IMR-90 (cell line): ENCODE measurements around the gene PFKL. TPM values are rescaled to one million over a fixed set of nuclear protein-coding genes. Genes with fewer than 3 reads are reported as not detected.

Source experiments
- ATAC-seq: fragments of 200-7000 bp; cut with Tn5 transposase; 2 replicates; pipeline ENCODE4 v1.9.1; 2020; ENCODE audit warnings: low read depth, mild to moderate bottlenecking, moderate library complexity
- BruUV-seq: library from RNA; stranded (reverse); fragments of 400-500 nt; replicated peaks from 2 replicates; lab custom pipeline; 2021; lab: Mats Ljungman, UMichigan
- CTCF ChIA-PET: fragments of 300-600 bp; formaldehyde crosslinking; extraction: SDS; loops from one replicate; lab custom pipeline; 2021; ENCODE audit warnings: antibody characterized with exemption; lab: Yijun Ruan, JAX
- POLR2A ChIA-PET: fragments of 300-600 bp; sonication (Branson Sonifier 250); formaldehyde crosslinking; loops from one replicate; lab custom pipeline; 2022; ENCODE audit warnings: antibody characterized with exemption; ENCODE audit not compliant: unreplicated experiment; lab: Charles Lee
- DNase-seq: peaks from one replicate; pipeline ENCODE4 v3.0.0; 2013
- H2AFZ ChIP-seq: replicated peaks from 2 replicates; pipeline ENCODE3; 2013; ENCODE audit warnings: low read length, mild to moderate bottlenecking; ENCODE audit not compliant: poor library complexity
- H2AK5ac ChIP-seq: 2 replicates; pipeline ENCODE4 v1.6.1; 2013; ENCODE audit warnings: low read depth, low read length, inconsistent platforms
- H2AK9ac ChIP-seq: replicated peaks from 2 replicates; pipeline ENCODE3; 2013; ENCODE audit warnings: mild to moderate bottlenecking, low read depth, low read length, moderate library complexity; ENCODE audit not compliant: poor library complexity
- H2BK120ac ChIP-seq: 2 replicates; pipeline ENCODE4 v1.6.1; 2013; ENCODE audit warnings: low read depth, low read length, inconsistent platforms
- H2BK15ac ChIP-seq: 3 replicates; pipeline ENCODE4 v1.6.1; 2013; ENCODE audit warnings: low read depth, low read length, inconsistent platforms
- H2BK20ac ChIP-seq: 2 replicates; pipeline ENCODE4 v1.6.1; 2013; ENCODE audit warnings: low read depth, mild to moderate bottlenecking, inconsistent platforms, low read length, moderate library complexity
- H2BK5ac ChIP-seq: 2 replicates; pipeline ENCODE4 v1.6.1; 2013; ENCODE audit warnings: mild to moderate bottlenecking, low read depth, low read length, inconsistent platforms; ENCODE audit not compliant: poor library complexity, severe bottlenecking
- H3K14ac ChIP-seq: replicated peaks from 2 replicates; pipeline ENCODE4 v1.6.1; 2013; ENCODE audit warnings: low read depth, low read length, inconsistent platforms
- H3K18ac ChIP-seq: 2 replicates; pipeline ENCODE4 v1.6.1; 2013; ENCODE audit warnings: low read depth, low read length, control low read depth
- H3K23ac ChIP-seq: 2 replicates; pipeline ENCODE4 v1.6.1; 2013; ENCODE audit warnings: low read depth, low read length, inconsistent platforms
- H3K27ac ChIP-seq: 2 replicates; pipeline ENCODE4 v1.5.1; 2013; ENCODE audit warnings: mild to moderate bottlenecking, control low read depth, low read length; ENCODE audit not compliant: insufficient read depth
- H3K27me3 ChIP-seq: 2 replicates; pipeline ENCODE4 v1.6.1; 2013; ENCODE audit warnings: low read length; ENCODE audit not compliant: control insufficient read depth, insufficient read depth
- H3K36me3 ChIP-seq: 2 replicates; pipeline ENCODE4 v1.6.1; 2013; ENCODE audit warnings: low read length, mixed read lengths; ENCODE audit not compliant: control insufficient read depth, insufficient read depth
- H3K4ac ChIP-seq: 2 replicates; pipeline ENCODE4 v1.6.1; 2013; ENCODE audit warnings: low read depth, low read length, inconsistent platforms
- H3K4me1 ChIP-seq: 2 replicates; pipeline ENCODE4 v1.6.1; 2013; ENCODE audit warnings: low read length, mixed read lengths; ENCODE audit not compliant: control insufficient read depth, insufficient read depth
- H3K4me2 ChIP-seq: 2 replicates; pipeline ENCODE4 v1.6.1; 2013; ENCODE audit warnings: low read depth, mild to moderate bottlenecking, control low read depth, low read length, moderate library complexity
- H3K4me3 ChIP-seq: 2 replicates; pipeline ENCODE4 v1.5.1; 2013; ENCODE audit warnings: low read depth, mild to moderate bottlenecking, control low read depth, low read length, moderate library complexity; ENCODE audit not compliant: insufficient read depth
- H3K56ac ChIP-seq: 2 replicates; pipeline ENCODE4 v1.6.1; 2013; ENCODE audit warnings: low read length, inconsistent platforms; ENCODE audit not compliant: insufficient read depth; ENCODE audit errors: extremely low read depth
- H3K79me1 ChIP-seq, 2 experiments: 2 replicates each; pipeline ENCODE4 v1.6.1; 2013; ENCODE audit warnings: low read length in 2 of 2, inconsistent platforms in 1 of 2, low read depth in 1 of 2
- H3K9ac ChIP-seq: 2 replicates; pipeline ENCODE4 v1.6.1; 2013; ENCODE audit warnings: low read depth, low read length, control low read depth
- H3K9me1 ChIP-seq: 2 replicates; pipeline ENCODE4 v1.6.1; 2013; ENCODE audit warnings: low read length, inconsistent platforms; ENCODE audit not compliant: insufficient read depth
- H3K9me3 ChIP-seq: 2 replicates; pipeline ENCODE4 v1.6.1; 2013; ENCODE audit warnings: low read length; ENCODE audit not compliant: control insufficient read depth, insufficient read depth
- H4K20me1 ChIP-seq: 2 replicates; pipeline ENCODE4 v1.6.1; 2013; ENCODE audit warnings: low read length, inconsistent platforms; ENCODE audit not compliant: insufficient read depth
- H4K5ac ChIP-seq: 2 replicates; pipeline ENCODE4 v1.6.1; 2013; ENCODE audit warnings: mild to moderate bottlenecking, low read depth, low read length, control low read depth
- H4K8ac ChIP-seq, 2 experiments: 2 replicates each; pipeline ENCODE4 v1.6.1; 2013; ENCODE audit warnings: low read depth in 2 of 2, low read length in 2 of 2, control low read depth in 1 of 2, inconsistent platforms in 1 of 2
- H4K91ac ChIP-seq: 2 replicates; pipeline ENCODE4 v1.6.1; 2013; ENCODE audit warnings: low read depth, low read length, inconsistent platforms; ENCODE audit not compliant: insufficient read depth
- RFX5 ChIP-seq: IDR thresholded peaks from 2 replicates; pipeline ENCODE4 v1.8.0; 2012; ENCODE audit warnings: low read depth, mild to moderate bottlenecking, low read length, moderate library complexity
- WGBS, 2 experiments: methylation state at CpG; one replicate each; pipeline versions ENCODE4 v1.1.5 to v1.1.7; 2013; ENCODE audit warnings: missing lambda C conversion rate in 2 of 2; ENCODE audit not compliant: insufficient read length in 1 of 2; ENCODE audit errors: extremely low coverage in 2 of 2; 5-methylcytosine and 5-hydroxymethylcytosine counted together
- dilution Hi-C: fragments of 300-500 bp; cut with HindIII; formaldehyde crosslinking; loops from one replicate; pipeline ENCODE4 v1.14.3; 2018; ENCODE audit warnings: low sequenced_read_pairs; ENCODE audit not compliant: unreplicated experiment
- in situ Hi-C: fragments of 300-500 bp; cut with MboI; formaldehyde crosslinking; loops from 3 replicates; pipeline ENCODE4 v1.14.3; 2019; ENCODE audit warnings: low sequenced_read_pairs, inconsistent platforms, mixed read lengths
- intact Hi-C: fragments of 100-400 bp; cut with micrococcal nuclease; formaldehyde crosslinking; loops from 2 replicates; pipeline ENCODE4 v1.10.0; 2022
- polyA plus RNA-seq, 3 experiments: library from polyadenylated mRNA; depleted of rRNA; stranded (reverse); fragments of >200 nt; gene quantifications; 2 replicates each; pipeline ENCODE4 v1.2.3, GENCODE V29; 2012; ENCODE audit warnings: low replicate concordance in 1 of 3
- total RNA-seq: library from RNA; depleted of rRNA; stranded (reverse); fragments of >200 nt; gene quantifications from 2 replicates; pipeline ENCODE4 v1.2.3, GENCODE V29; 2012
- TF ChIP-seq, protein P1 (sequence below): conservative IDR thresholded peaks from 2 replicates; pipeline ENCODE4 v1.5.1; 2012; ENCODE audit warnings: mild to moderate bottlenecking, low read depth, low read length, improper control_type of control experiment

The PFKL gene
- total and polyA plus RNA-seq, 2 of the 4 experiments (the other 2 are of a cell fraction), result 103 to 126 TPM

DNA sequence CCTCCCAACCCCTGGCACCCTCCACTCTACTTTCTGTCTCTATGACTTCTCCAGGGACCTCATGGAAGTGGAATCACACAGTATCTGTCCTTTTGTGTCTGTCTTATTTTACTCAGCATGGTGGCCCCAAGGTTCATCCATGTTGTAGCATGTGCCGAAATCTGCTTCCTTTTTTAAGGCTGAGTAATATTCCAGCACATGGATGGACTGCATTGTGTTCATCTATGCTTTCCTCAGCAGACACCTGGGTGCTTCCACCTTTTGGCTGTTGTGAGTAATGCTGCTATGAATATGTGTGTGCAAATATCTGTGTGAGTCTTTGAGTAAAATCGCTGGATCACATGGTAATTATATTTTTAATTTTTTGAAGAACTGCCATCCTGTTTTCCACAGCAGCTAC, 1.6 kb upstream of the PFKL start:
- H4K5ac ChIP-seq, result no peak overlapping the region
- H2BK20ac ChIP-seq, result no peak overlapping the region
- no peak overlapping the region for H3K23ac ChIP-seq
- CTCF ChIA-PET, result no interaction called here
- no peak overlapping the region for H3K4ac ChIP-seq
- WGBS, 2 experiments, result no CpG with 5 or more reads among the region's 2 CpGs
- no peak overlapping the region for H4K8ac ChIP-seq
- H3K56ac ChIP-seq, result no peak overlapping the region
- H2AK5ac ChIP-seq, result peak overlapping the region; percentile 59; the same call in 1 of the 2 replicates
- DNase-seq (peak; percentile 7), ATAC-seq (no peak)
- H4K20me1 ChIP-seq, result peaks cover 26% of the 10 kb centered on the region
- no peak overlapping the region for H3K4me3 ChIP-seq
- no peak overlapping the region for H2AFZ ChIP-seq
- TF ChIP-seq, protein P1, sequence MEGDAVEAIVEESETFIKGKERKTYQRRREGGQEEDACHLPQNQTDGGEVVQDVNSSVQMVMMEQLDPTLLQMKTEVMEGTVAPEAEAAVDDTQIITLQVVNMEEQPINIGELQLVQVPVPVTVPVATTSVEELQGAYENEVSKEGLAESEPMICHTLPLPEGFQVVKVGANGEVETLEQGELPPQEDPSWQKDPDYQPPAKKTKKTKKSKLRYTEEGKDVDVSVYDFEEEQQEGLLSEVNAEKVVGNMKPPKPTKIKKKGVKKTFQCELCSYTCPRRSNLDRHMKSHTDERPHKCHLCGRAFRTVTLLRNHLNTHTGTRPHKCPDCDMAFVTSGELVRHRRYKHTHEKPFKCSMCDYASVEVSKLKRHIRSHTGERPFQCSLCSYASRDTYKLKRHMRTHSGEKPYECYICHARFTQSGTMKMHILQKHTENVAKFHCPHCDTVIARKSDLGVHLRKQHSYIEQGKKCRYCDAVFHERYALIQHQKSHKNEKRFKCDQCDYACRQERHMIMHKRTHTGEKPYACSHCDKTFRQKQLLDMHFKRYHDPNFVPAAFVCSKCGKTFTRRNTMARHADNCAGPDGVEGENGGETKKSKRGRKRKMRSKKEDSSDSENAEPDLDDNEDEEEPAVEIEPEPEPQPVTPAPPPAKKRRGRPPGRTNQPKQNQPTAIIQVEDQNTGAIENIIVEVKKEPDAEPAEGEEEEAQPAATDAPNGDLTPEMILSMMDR, result 0 out of 2 replicates have a peak, but pooled peaks have one; percentile 3
- TF ChIP-seq RFX5, result no peak
- no TSS peak for BruUV-seq
- H2BK120ac ChIP-seq, result no peak overlapping the region
- POLR2A ChIA-PET, result no interaction called here
- peaks cover 2% of the 10 kb centered on the region; the same call in 1 of the 2 replicates for H3K27me3 ChIP-seq
- no peak overlapping the region for H4K91ac ChIP-seq
- no peak overlapping the region for H3K18ac ChIP-seq
- 0 out of 2 replicates have a peak overlapping the region, but pooled peaks have one; percentile 9 for H3K4me2 ChIP-seq
- H2AK9ac ChIP-seq, result peak overlapping the region; percentile 37
- intact Hi-C loops (no loop called here), dilution Hi-C loops (no loop called here), in situ Hi-C loops (no loop called here)
- peaks cover 8 to 19% of the 10 kb centered on the region in 2 experiments for H3K79me1 ChIP-seq
- H3K4me1 ChIP-seq, result peaks cover 15% of the 10 kb centered on the region; the same call in 1 of the 2 replicates
- no peak overlapping the region for H3K27ac ChIP-seq
- H3K9me1 ChIP-seq, result no peaks in the 10 kb centered on the region
- H3K14ac ChIP-seq, result no peak overlapping the region
- no peak overlapping the region for H2BK15ac ChIP-seq
- H3K9me3 ChIP-seq, result no peaks in the 10 kb centered on the region
- H3K9ac ChIP-seq, result no peak overlapping the region
- no peak overlapping the region for H2BK5ac ChIP-seq
- H3K36me3 ChIP-seq, result no peaks in the 10 kb centered on the region
